H9 (cell line): ENCODE data around the gene ZNF221. TPM values are rescaled to one million over a fixed set of nuclear protein-coding genes. Genes with fewer than 3 reads are reported as not detected.

Experiments used
- DNase-seq: peaks from one replicate; pipeline ENCODE4 v3.0.0-alpha.2; 2017
- H2AFZ ChIP-seq: one replicate; pipeline ENCODE4 v1.6.1; 2013; ENCODE audit warnings: mild to moderate bottlenecking, low read length, control low read depth, moderate library complexity
- H2AK5ac ChIP-seq: 2 replicates; pipeline ENCODE4 v1.6.1; 2013; ENCODE audit warnings: low read length, control low read depth, mixed read lengths; ENCODE audit not compliant: insufficient read length
- H2BK120ac ChIP-seq: one replicate; pipeline ENCODE4 v1.6.1; 2013; ENCODE audit warnings: low read depth, mild to moderate bottlenecking, low read length, control low read depth, inconsistent platforms; ENCODE audit not compliant: poor library complexity, severe bottlenecking
- H2BK12ac ChIP-seq: 2 replicates; pipeline ENCODE4 v1.6.1; 2013; ENCODE audit warnings: low read length, control low read depth, mixed read lengths, low read depth; ENCODE audit not compliant: insufficient read length
- H2BK15ac ChIP-seq: 2 replicates; pipeline ENCODE4 v1.6.1; 2013; ENCODE audit warnings: low read depth, low read length, control low read depth
- H2BK20ac ChIP-seq: one replicate; pipeline ENCODE4 v1.6.1; 2013; ENCODE audit warnings: low read depth, mild to moderate bottlenecking, low read length, control low read depth, inconsistent platforms; ENCODE audit not compliant: poor library complexity, severe bottlenecking
- H2BK5ac ChIP-seq: 2 replicates; pipeline ENCODE4 v1.6.1; 2013; ENCODE audit warnings: low read length, control low read depth, mixed read lengths; ENCODE audit not compliant: insufficient read length
- H3K14ac ChIP-seq: 2 replicates; pipeline ENCODE4 v1.6.1; 2013; ENCODE audit warnings: low read length, control low read depth; ENCODE audit not compliant: insufficient read depth
- H3K18ac ChIP-seq: 2 replicates; pipeline ENCODE4 v1.6.1; 2013; ENCODE audit warnings: low read depth, mild to moderate bottlenecking, mixed read lengths, low read length, control low read depth; ENCODE audit not compliant: insufficient read length
- H3K23ac ChIP-seq: 2 replicates; pipeline ENCODE4 v1.6.1; 2013; ENCODE audit warnings: low read length, control low read depth, mixed read lengths, low read depth; ENCODE audit not compliant: insufficient read length
- H3K23me2 ChIP-seq: 2 replicates; pipeline ENCODE4 v1.6.1; 2013; ENCODE audit warnings: low read depth, mild to moderate bottlenecking, mixed read lengths, low read length, control low read depth; ENCODE audit not compliant: insufficient read length, poor library complexity, severe bottlenecking
- H3K27ac ChIP-seq: 2 replicates; pipeline ENCODE4 v1.5.1; 2013; ENCODE audit warnings: low read length, control low read depth, mixed read lengths, low read depth; ENCODE audit not compliant: insufficient read length
- H3K27me3 ChIP-seq: 2 replicates; pipeline ENCODE4 v1.6.1; 2013; ENCODE audit warnings: low read length, control low read depth, inconsistent platforms; ENCODE audit not compliant: insufficient read depth
- H3K4ac ChIP-seq: 2 replicates; pipeline ENCODE4 v1.6.1; 2013; ENCODE audit warnings: low read depth, mild to moderate bottlenecking, control low read depth, inconsistent platforms, low read length, moderate library complexity
- H3K4me1 ChIP-seq: 2 replicates; pipeline ENCODE4 v1.6.1; 2013; ENCODE audit warnings: low read length, control low read depth, inconsistent platforms; ENCODE audit not compliant: insufficient read depth
- H3K4me2 ChIP-seq: 2 replicates; pipeline ENCODE4 v1.6.1; 2013; ENCODE audit warnings: low read length, control low read depth, mixed read lengths; ENCODE audit not compliant: insufficient read length, insufficient read depth
- H3K56ac ChIP-seq: 2 replicates; pipeline ENCODE4 v1.6.1; 2013; ENCODE audit warnings: low read depth, mild to moderate bottlenecking, mixed read lengths, low read length, control low read depth; ENCODE audit not compliant: insufficient read length
- H3K79me1 ChIP-seq: 2 replicates; pipeline ENCODE4 v1.6.1; 2013; ENCODE audit warnings: low read depth, mild to moderate bottlenecking, moderate library complexity, low read length, control low read depth, inconsistent platforms; ENCODE audit not compliant: insufficient read depth, poor library complexity, severe bottlenecking
- H3K79me2 ChIP-seq: 2 replicates; pipeline ENCODE4 v1.6.1; 2013; ENCODE audit warnings: low read length, control low read depth, inconsistent platforms; ENCODE audit not compliant: insufficient read depth
- H3K9ac ChIP-seq: 2 replicates; pipeline ENCODE4 v1.6.1; 2013; ENCODE audit warnings: low read length, control low read depth, mixed read lengths; ENCODE audit not compliant: insufficient read length; ENCODE audit errors: extremely low read depth
- H3K9me3 ChIP-seq: one replicate; pipeline ENCODE4 v1.6.1; 2013; ENCODE audit warnings: low read depth, low read length, inconsistent platforms; ENCODE audit not compliant: control insufficient read depth
- H3T11ph ChIP-seq: one replicate; pipeline ENCODE4 v1.6.1; 2013; ENCODE audit warnings: mild to moderate bottlenecking, low read length, control low read depth, inconsistent platforms
- H4K20me1 ChIP-seq: one replicate; pipeline ENCODE4 v1.6.1; 2013; ENCODE audit not compliant: control insufficient read depth, insufficient read length, insufficient read depth
- H4K5ac ChIP-seq: 2 replicates; pipeline ENCODE4 v1.6.1; 2013; ENCODE audit warnings: low read depth, mild to moderate bottlenecking, mixed read lengths, low read length, control low read depth; ENCODE audit not compliant: insufficient read length
- H4K8ac ChIP-seq: replicated peaks from 2 replicates; pipeline ENCODE4 v1.6.1; 2013; ENCODE audit warnings: low read length, control low read depth, mixed read lengths, low read depth; ENCODE audit not compliant: insufficient read length
- H4K91ac ChIP-seq: 2 replicates; pipeline ENCODE4 v1.6.1; 2013; ENCODE audit warnings: low read depth, mild to moderate bottlenecking, moderate library complexity, mixed read lengths, low read length, control low read depth; ENCODE audit not compliant: insufficient read length
- H3K27ac Mint-ChIP-seq, 3 experiments: 2 replicates in 2 of 3; 3 replicates in 1 of 3; pipeline ENCODE4 v1.8.0; 2020 to 2021; ENCODE audit warnings: mixed read lengths in 3 of 3, mild to moderate bottlenecking in 1 of 3, moderate library complexity in 1 of 3
- H3K27me3 Mint-ChIP-seq: 2 replicates; pipeline ENCODE4 v1.8.0; 2021; ENCODE audit warnings: low read depth, mild to moderate bottlenecking, moderate library complexity, mixed read lengths
- H3K36me3 Mint-ChIP-seq, 3 experiments: 2 replicates in 2 of 3; 3 replicates in 1 of 3; pipeline ENCODE4 v1.8.0; 2020 to 2021; ENCODE audit warnings: low read depth in 3 of 3, mixed read lengths in 3 of 3; ENCODE audit not compliant: insufficient read depth in 1 of 3
- H3K4me1 Mint-ChIP-seq, 2 experiments: 2 replicates each; pipeline ENCODE4 v1.8.0; 2020; ENCODE audit warnings: mixed read lengths in 2 of 2
- H3K4me3 Mint-ChIP-seq, 2 experiments: 2 replicates in 1 of 2; 3 replicates in 1 of 2; pipeline ENCODE4 v1.8.0; 2020 to 2021; ENCODE audit warnings: mild to moderate bottlenecking in 2 of 2, mixed read lengths in 2 of 2, moderate library complexity in 1 of 2
- H3K9me3 Mint-ChIP-seq, 2 experiments: 2 replicates in 1 of 2; 3 replicates in 1 of 2; pipeline ENCODE4 v1.8.0; 2020; ENCODE audit warnings: mild to moderate bottlenecking in 2 of 2, mixed read lengths in 2 of 2, moderate library complexity in 1 of 2
- CTCF ChIP-seq: fragments of 200-600 bp; sonication (generic); conservative IDR thresholded peaks from 3 replicates; pipeline ENCODE4 v1.8.0; 2021; ENCODE audit warnings: antibody characterized with exemption, mild to moderate bottlenecking
- total RNA-seq: library from RNA; stranded (reverse); gene quantifications from 2 replicates; pipeline ENCODE4 v1.2.1, GENCODE V29; 2021

ZNF221 gene
- total RNA-seq, 1 experiment from 2014 or later, result 8.0 TPM

GRCh38 chr19:43923875-43924274, 27.2 kb upstream of the ZNF221 start:
- H4K91ac ChIP-seq, result no peak overlapping the region
- H2AFZ ChIP-seq, result no peak overlapping the region
- no peak overlapping the region for H4K8ac ChIP-seq
- H3K18ac ChIP-seq, result no peak overlapping the region
- H3K9me3 ChIP-seq, result no peaks in the 10 kb centered on the region
- Mint-ChIP-seq H3K4me3 (no peak overlapping the region), H3K27me3 (no peaks in the 10 kb centered on the region), H3K27ac (no peak overlapping the region), H3K9me3 (peaks cover 5 to 8% of the 10 kb centered on the region in 2 experiments; a peak in 3 of 5 replicates), H3K36me3 (peaks cover 83 to 91% (median 83%) of the 10 kb centered on the region in 3 experiments), H3K4me1 (no peaks in the 10 kb centered on the region)
- no peak overlapping the region for H3K27ac ChIP-seq
- no peak overlapping the region for H2BK20ac ChIP-seq
- no peaks in the 10 kb centered on the region for H3K79me2 ChIP-seq
- no peaks in the 10 kb centered on the region for H4K20me1 ChIP-seq
- H3K4ac ChIP-seq, result no peak overlapping the region
- H3K79me1 ChIP-seq, result no peaks in the 10 kb centered on the region
- H3K27me3 ChIP-seq, result no peaks in the 10 kb centered on the region
- no peaks in the 10 kb centered on the region for H3K4me1 ChIP-seq
- H3K14ac ChIP-seq, result no peak overlapping the region
- no peak overlapping the region for H2BK120ac ChIP-seq
- H2BK12ac ChIP-seq, result no peak overlapping the region
- H2BK15ac ChIP-seq, result no peak overlapping the region
- no peak overlapping the region for H3K56ac ChIP-seq
- no peaks in the 10 kb centered on the region for H3K23me2 ChIP-seq
- no peak for DNase-seq
- H3K4me2 ChIP-seq, result no peak overlapping the region
- no peak overlapping the region for H3T11ph ChIP-seq
- H3K9ac ChIP-seq, result no peak overlapping the region
- H2BK5ac ChIP-seq, result no peak overlapping the region
- no peak overlapping the region for H3K23ac ChIP-seq
- H2AK5ac ChIP-seq, result no peak overlapping the region
- no peak for TF ChIP-seq CTCF
- H4K5ac ChIP-seq, result no peak overlapping the region
